GM12878 (cell line): ENCODE data around the gene DMAP1. TPM values are rescaled to one million over a fixed set of nuclear protein-coding genes. Genes with fewer than 3 reads are reported as not detected.

Source experiments
- ATAC-seq: fragments of 200-7000 bp; cut with Tn5 transposase; 3 replicates; pipeline ENCODE4 v1.9.1; 2020; ENCODE audit warnings: mild to moderate bottlenecking, moderate library complexity
- BruUV-seq: library from RNA; stranded (reverse); fragments of 400-500 nt; replicated peaks from 2 replicates; lab custom pipeline; 2021; lab: Mats Ljungman, UMichigan
- CTCF ChIA-PET: fragments of 300-600 bp; sonication (Branson Sonifier 250); formaldehyde crosslinking; extraction: SDS; loops from one replicate; lab custom pipeline; 2021; ENCODE audit warnings: inconsistent platforms; lab: Yijun Ruan, JAX
- POLR2A ChIA-PET: fragments of 350-600 bp; formaldehyde crosslinking; extraction: SDS; loops from one replicate; lab custom pipeline; 2021; ENCODE audit warnings: inconsistent platforms; lab: Charles Lee
- RAD21 ChIA-PET: fragments of 300-600 bp; sonication (Branson Sonifier 250); formaldehyde crosslinking; loops from one replicate; lab custom pipeline; 2023; ENCODE audit warnings: antibody characterized with exemption; ENCODE audit not compliant: unreplicated experiment; lab: Charles Lee
- SMC1A ChIA-PET: fragments of 300-600 bp; sonication (Branson Sonifier 250); formaldehyde crosslinking; loops from one replicate; lab custom pipeline; 2023; ENCODE audit not compliant: unreplicated experiment, uncharacterized antibody; lab: Charles Lee
- DNase-seq: peaks from one replicate; pipeline ENCODE4 v3.0.0-alpha.2; 2011; ENCODE audit warnings: low read depth, low spot score
- FAIRE-seq: peaks from 3 replicates; lab custom pipeline; 2011; peaks lifted over from hg19 to GRCh38; lab: Jason Lieb, UNC
- H2AFZ ChIP-seq: 2 replicates; pipeline ENCODE4 v1.6.0; 2011; ENCODE audit warnings: low read depth, low read length, control low read depth; ENCODE audit not compliant: control insufficient read depth
- H3K27ac ChIP-seq: 2 replicates; pipeline ENCODE4 v1.5.1; 2011; ENCODE audit warnings: control low read depth; ENCODE audit not compliant: control insufficient read depth, insufficient read depth
- H3K27me3 ChIP-seq, 2 experiments: replicated peaks in 1 of 2; 2 replicates each; pipeline versions ENCODE4 v1.6.0 to v1.6.1; 2011; ENCODE audit warnings: low read length in 1 of 2; ENCODE audit not compliant: control insufficient read depth in 2 of 2, insufficient read depth in 2 of 2
- H3K36me3 ChIP-seq, 2 experiments: 2 replicates each; pipeline ENCODE4 v1.5.1; 2011; ENCODE audit warnings: low read length in 1 of 2; ENCODE audit not compliant: control insufficient read depth in 2 of 2, insufficient read depth in 2 of 2
- H3K4me1 ChIP-seq: 2 replicates; pipeline ENCODE4 v1.6.1; 2011; ENCODE audit warnings: mild to moderate bottlenecking, low read length, moderate library complexity, mixed read lengths; ENCODE audit not compliant: control insufficient read depth, insufficient read depth
- H3K4me2 ChIP-seq: 2 replicates; pipeline ENCODE4 v1.6.0; 2011; ENCODE audit warnings: control low read depth; ENCODE audit not compliant: control insufficient read depth, insufficient read depth
- H3K4me3 ChIP-seq: fragments of 200-600 bp; sonication (generic); 2 replicates; pipeline ENCODE4 v1.5.1; 2016
- H3K79me2 ChIP-seq: 2 replicates; pipeline ENCODE4 v1.6.0; 2011; ENCODE audit warnings: low read length; ENCODE audit not compliant: control insufficient read depth, insufficient read depth
- H3K9ac ChIP-seq: 2 replicates; pipeline ENCODE4 v1.8.0; 2011; ENCODE audit warnings: low read length, control low read depth, mixed read lengths; ENCODE audit not compliant: control insufficient read depth, insufficient read depth
- H3K9me3 ChIP-seq: replicated peaks from 3 replicates; pipeline ENCODE4 v1.5.1; 2011; ENCODE audit warnings: mild to moderate bottlenecking, low read length; ENCODE audit not compliant: control insufficient read depth, insufficient read depth
- H4K20me1 ChIP-seq: 2 replicates; pipeline ENCODE4 v1.6.0; 2011; ENCODE audit not compliant: control insufficient read depth, insufficient read depth
- BHLHE40 ChIP-seq, 2 experiments: fragments of 450-650 bp in 1 of 2; IDR thresholded peaks; 2 replicates each; pipeline ENCODE4 v1.6.1; 2011 to 2017; ENCODE audit warnings: low read depth in 2 of 2, borderline replicate concordance in 1 of 2, improper control_type of control experiment in 1 of 2, low read length in 1 of 2, mild to moderate bottlenecking in 1 of 2
- CBX3 ChIP-seq: fragments of 200-600 bp; sonication (generic); IDR thresholded peaks from 2 replicates; pipeline ENCODE4 v1.6.1; 2016; ENCODE audit warnings: low read depth, borderline replicate concordance
- CTCF ChIP-seq, 3 experiments: IDR thresholded peaks in 2 of 3; conservative IDR thresholded peaks in 1 of 3; 2 replicates each; pipeline ENCODE4 v1.5.1; 2011; ENCODE audit warnings: low read depth in 3 of 3, low read length in 3 of 3, mild to moderate bottlenecking in 3 of 3, control low read depth in 2 of 3, moderate library complexity in 2 of 3, inconsistent platforms in 1 of 3, mixed read lengths in 1 of 3; ENCODE audit not compliant: control insufficient read depth in 2 of 3, insufficient read depth in 1 of 3; ENCODE audit errors: extremely low read depth in 1 of 3
- EED ChIP-seq: sonication (generic); IDR thresholded peaks from 2 replicates; pipeline ENCODE4 v1.6.1; 2016; ENCODE audit warnings: antibody characterized with exemption, low read depth
- IKZF2 ChIP-seq, 2 experiments: fragments of 450-650 bp; IDR thresholded peaks; 2 replicates each; pipeline ENCODE4 v1.6.1; 2017; ENCODE audit warnings: mild to moderate bottlenecking in 2 of 2, moderate library complexity in 2 of 2
- IRF3 ChIP-seq: fragments of 450-650 bp; IDR thresholded peaks from 2 replicates; pipeline ENCODE4 v1.6.1; 2014; ENCODE audit warnings: mild to moderate bottlenecking
- LARP7 ChIP-seq: fragments of 450-650 bp; IDR thresholded peaks from 2 replicates; pipeline ENCODE4 v1.6.1; 2017; ENCODE audit warnings: mild to moderate bottlenecking
- MTA3 ChIP-seq: IDR thresholded peaks from 2 replicates; pipeline ENCODE4 v1.6.1; 2012; ENCODE audit warnings: low read length, inconsistent platforms, borderline replicate concordance
- MYB ChIP-seq: fragments of 150-350 bp; IDR thresholded peaks from 2 replicates; pipeline ENCODE4 v1.6.1; 2014; ENCODE audit warnings: mild to moderate bottlenecking, low read depth, low read length, borderline replicate concordance
- PBX3 ChIP-seq: IDR thresholded peaks from 2 replicates; pipeline ENCODE4 v1.6.1; 2011; ENCODE audit warnings: mild to moderate bottlenecking, low read depth, low read length, moderate library complexity; ENCODE audit not compliant: insufficient replicate concordance
- POLR2AphosphoS2 ChIP-seq: IDR thresholded peaks from 2 replicates; pipeline ENCODE4 v1.6.1; 2011; ENCODE audit warnings: low read depth, mild to moderate bottlenecking, low read length, improper control_type of control experiment, moderate library complexity
- SMAD5 ChIP-seq: IDR thresholded peaks from 2 replicates; pipeline ENCODE4 v1.6.1; 2016; ENCODE audit warnings: antibody characterized with exemption, low read depth
- SREBF1 ChIP-seq: IDR thresholded peaks from 2 replicates; pipeline ENCODE4 v1.6.1; 2012; ENCODE audit warnings: mild to moderate bottlenecking, low read length
- ZNF24 ChIP-seq: fragments of 450-650 bp; IDR thresholded peaks from 2 replicates; pipeline ENCODE4 v1.6.1; 2017; ENCODE audit warnings: antibody characterized with exemption, mild to moderate bottlenecking
- WGBS: methylation state at CpG from one replicate; pipeline ENCODE4 v1.1.6; 2016; ENCODE audit warnings: low lambda C conversion rate; ENCODE audit not compliant: insufficient replicate concordance, insufficient coverage; ENCODE audit errors: missing lambda C conversion rate; 5-methylcytosine and 5-hydroxymethylcytosine counted together
- in situ Hi-C: fragments of 300-500 bp; cut with MboI; formaldehyde crosslinking; loops from 9 replicates; pipeline ENCODE4 v1.14.3; 2018; ENCODE audit warnings: mixed read lengths
- intact Hi-C: fragments of 100-400 bp; cut with micrococcal nuclease; formaldehyde crosslinking; loops from one replicate; pipeline ENCODE4 v1.14.2; 2022; ENCODE audit not compliant: unreplicated experiment
- polyA plus RNA-seq, 11 experiments: library from polyadenylated mRNA; depleted of rRNA in 4 of 11; unstranded in 6 of 11; stranded (reverse) in 5 of 11; fragments of >200 nt; fragmentation: Nextera tagmentation in 4 of 11; fragmentation: Illumina TruSeq in 1 of 11; extraction: Ambion mirVana in 4 of 11; extraction: Trizol in 1 of 11; gene quantifications; 1 replicate in 1 of 11; 2 replicates in 10 of 11; pipeline versions ENCODE4 v1.2.1 to v1.2.3, GENCODE V29; 2011 to 2016; ENCODE audit warnings: inconsistent platforms in 2 of 11, missing spikeins in 2 of 11, low read depth in 1 of 11
- total RNA-seq, 4 experiments: library from RNA; depleted of rRNA in 3 of 4; stranded (reverse); fragments of >200 nt in 3 of 4; fragmentation: Illumina TruSeq in 1 of 4; extraction: Trizol in 1 of 4; gene quantifications; 2 replicates each; pipeline versions ENCODE4 v1.2.1 to v1.2.3, GENCODE V29; 2013 to 2021
- TF ChIP-seq, protein P1 (sequence below): IDR thresholded peaks from 2 replicates; pipeline ENCODE4 v1.6.1; 2012; ENCODE audit warnings: mild to moderate bottlenecking, low read depth, low read length

DMAP1 gene
- total and polyA plus RNA-seq, 10 of the 15 experiments (the other 5 are each of a cell fraction or from before 2014, with no cell fraction given), result 1.9 to 59.1 (median 37.7) TPM

DNA sequence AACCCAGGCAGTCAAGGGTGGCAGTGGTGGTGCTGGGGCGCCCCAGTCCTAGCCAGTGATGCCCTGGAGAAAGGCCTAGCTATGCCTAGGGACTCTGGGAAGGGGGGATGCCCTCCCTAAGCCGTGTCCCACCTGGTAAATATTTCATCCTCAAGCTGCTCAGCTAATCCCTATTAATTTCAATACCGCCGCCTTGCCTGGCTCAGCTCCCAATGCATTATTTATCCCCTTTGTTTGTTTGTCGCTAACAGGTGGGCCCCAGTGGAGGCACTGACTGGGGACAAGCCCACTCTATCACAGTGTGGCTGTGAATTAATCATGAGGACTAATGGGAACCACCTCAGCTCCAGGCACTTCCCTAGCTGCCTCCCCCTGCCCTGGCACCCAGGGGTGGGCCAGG lies 22.5 kb downstream of the DMAP1 start:
- no peak overlapping the region for H3K27ac ChIP-seq
- ChIA-PET RAD21 (no interaction called here), SMC1A (interaction anchor here (1.2 kb wide), 1 partner anchor 18 kb away, joined by 4 read pairs; no protein-coding TSS in a partner anchor), POLR2A (interaction anchor here (1.1 kb wide), 1 partner anchor 83 kb away, joined by 3 read pairs; no protein-coding TSS in a partner anchor), CTCF (interaction anchor here (0.5 to 1.3 kb wide), 5 partner anchors 16 to 358 kb away, joined by 3 to 4 read pairs (median 3); no protein-coding TSS in a partner anchor)
- no peaks in the 10 kb centered on the region for H4K20me1 ChIP-seq
- 91% methylated on average over 5 of the region's 5 CpGs for WGBS
- no peak overlapping the region for H3K4me3 ChIP-seq
- no peaks in the 10 kb centered on the region for H3K27me3 ChIP-seq
- H3K9me3 ChIP-seq, result no peaks in the 10 kb centered on the region
- intact Hi-C loops (no loop called here), in situ Hi-C loops (no loop called here)
- H2AFZ ChIP-seq, result no peak overlapping the region
- H3K4me1 ChIP-seq, result no peaks in the 10 kb centered on the region
- no peak overlapping the region for H3K4me2 ChIP-seq
- FAIRE-seq (no peak), DNase-seq (no peak), ATAC-seq (no peak)
- H3K36me3 ChIP-seq, result peaks cover 1 to 5% of the 10 kb centered on the region in 2 experiments; a peak in 3 of 4 replicates
- H3K9ac ChIP-seq, result no peak overlapping the region
- no TSS peak for BruUV-seq
- H3K79me2 ChIP-seq, result no peaks in the 10 kb centered on the region
- TF ChIP-seq LARP7 (no peak), CTCF (IDR thresholded peaks at IDR 0.05 in 2 of 3, conservative IDR thresholded peaks at IDR 0.05 in 1 of 3; ENCODE audit: control insufficient read depth in 2 of 3, extremely low read depth in 1 of 3, insufficient read depth in 1 of 3, low read depth in 3 of 3, low read length in 3 of 3) (no peak), PBX3 (no peak), ZNF24 (no peak), POLR2AphosphoS2 (no peak), MYB (no peak), SMAD5 (no peak), CBX3 (no peak), IRF3 (no peak), BHLHE40 (IDR thresholded peaks at IDR 0.05; ENCODE audit: borderline replicate concordance in 1 of 2, low read depth in 2 of 2, low read length in 1 of 2) (no peak), MTA3 (no peak), SREBF1 (no peak), EED (no peak), IKZF2 (IDR thresholded peaks at IDR 0.05) (no peak)
- TF ChIP-seq, protein P1, sequence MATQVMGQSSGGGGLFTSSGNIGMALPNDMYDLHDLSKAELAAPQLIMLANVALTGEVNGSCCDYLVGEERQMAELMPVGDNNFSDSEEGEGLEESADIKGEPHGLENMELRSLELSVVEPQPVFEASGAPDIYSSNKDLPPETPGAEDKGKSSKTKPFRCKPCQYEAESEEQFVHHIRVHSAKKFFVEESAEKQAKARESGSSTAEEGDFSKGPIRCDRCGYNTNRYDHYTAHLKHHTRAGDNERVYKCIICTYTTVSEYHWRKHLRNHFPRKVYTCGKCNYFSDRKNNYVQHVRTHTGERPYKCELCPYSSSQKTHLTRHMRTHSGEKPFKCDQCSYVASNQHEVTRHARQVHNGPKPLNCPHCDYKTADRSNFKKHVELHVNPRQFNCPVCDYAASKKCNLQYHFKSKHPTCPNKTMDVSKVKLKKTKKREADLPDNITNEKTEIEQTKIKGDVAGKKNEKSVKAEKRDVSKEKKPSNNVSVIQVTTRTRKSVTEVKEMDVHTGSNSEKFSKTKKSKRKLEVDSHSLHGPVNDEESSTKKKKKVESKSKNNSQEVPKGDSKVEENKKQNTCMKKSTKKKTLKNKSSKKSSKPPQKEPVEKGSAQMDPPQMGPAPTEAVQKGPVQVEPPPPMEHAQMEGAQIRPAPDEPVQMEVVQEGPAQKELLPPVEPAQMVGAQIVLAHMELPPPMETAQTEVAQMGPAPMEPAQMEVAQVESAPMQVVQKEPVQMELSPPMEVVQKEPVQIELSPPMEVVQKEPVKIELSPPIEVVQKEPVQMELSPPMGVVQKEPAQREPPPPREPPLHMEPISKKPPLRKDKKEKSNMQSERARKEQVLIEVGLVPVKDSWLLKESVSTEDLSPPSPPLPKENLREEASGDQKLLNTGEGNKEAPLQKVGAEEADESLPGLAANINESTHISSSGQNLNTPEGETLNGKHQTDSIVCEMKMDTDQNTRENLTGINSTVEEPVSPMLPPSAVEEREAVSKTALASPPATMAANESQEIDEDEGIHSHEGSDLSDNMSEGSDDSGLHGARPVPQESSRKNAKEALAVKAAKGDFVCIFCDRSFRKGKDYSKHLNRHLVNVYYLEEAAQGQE, result no peak
